Measurements from ENCODE around the gene SF3B3. TPM values are rescaled to one million over a fixed set of nuclear protein-coding genes. Genes with fewer than 3 reads are reported as not detected.
"Not testable (repeated sequence)": the region's sequence is repeated elsewhere in the genome, so short reads cannot be mapped to it uniquely, and the experiment has no call there.

SF3B3 gene
- total RNA-seq, 1 experiment from 2014 or later = 253 TPM

GRCh38 chr16:70586731-70587130 is 63.1 kb downstream of the SF3B3 start:
- DNase-seq (ENCODE audit: low read depth, low spot score) = no peak
- Histone ChIP-seq H3K27me3 (ENCODE audit: control insufficient read depth, insufficient read depth, low read length) (no peaks in the 10 kb centered on the region), H3K27ac (ENCODE audit: low read length) (no peak overlapping the region), H3K4me3 (ENCODE audit: low read depth in 2 of 2, low read length in 2 of 2) (no peak overlapping the region), H3K36me3 (ENCODE audit: control insufficient read depth, insufficient read depth, low read length) (no peaks in the 10 kb centered on the region), H3K4me1 (ENCODE audit: control insufficient read depth, insufficient read depth, low read length) (peaks cover 16% of the 10 kb centered on the region), H3K9me3 (ENCODE audit: control insufficient read depth, insufficient read depth, low read depth, low read length) (no peaks in the 10 kb centered on the region)
- ChIA-PET CTCF (no interaction called here), POLR2A (no interaction called here)
- intact Hi-C loops (cut with micrococcal nuclease; ENCODE audit: unreplicated experiment) = no loop called here
- TF ChIP-seq SIN3A (IDR thresholded peaks at IDR 0.05; ENCODE audit: borderline replicate concordance, insufficient read depth, low read depth, low read length) (no peak), POLR2AphosphoS5 (IDR thresholded peaks at IDR 0.05; ENCODE audit: low read depth, low read length) (no peak), TCF7L2 (IDR thresholded peaks at IDR 0.05; ENCODE audit: low read depth, low read length) (no peak), REST (IDR thresholded peaks at IDR 0.05; ENCODE audit: insufficient read depth in 1 of 2, low read depth in 2 of 2, low read length in 1 of 2) (no peak)
- TF ChIP-seq, protein P1, sequence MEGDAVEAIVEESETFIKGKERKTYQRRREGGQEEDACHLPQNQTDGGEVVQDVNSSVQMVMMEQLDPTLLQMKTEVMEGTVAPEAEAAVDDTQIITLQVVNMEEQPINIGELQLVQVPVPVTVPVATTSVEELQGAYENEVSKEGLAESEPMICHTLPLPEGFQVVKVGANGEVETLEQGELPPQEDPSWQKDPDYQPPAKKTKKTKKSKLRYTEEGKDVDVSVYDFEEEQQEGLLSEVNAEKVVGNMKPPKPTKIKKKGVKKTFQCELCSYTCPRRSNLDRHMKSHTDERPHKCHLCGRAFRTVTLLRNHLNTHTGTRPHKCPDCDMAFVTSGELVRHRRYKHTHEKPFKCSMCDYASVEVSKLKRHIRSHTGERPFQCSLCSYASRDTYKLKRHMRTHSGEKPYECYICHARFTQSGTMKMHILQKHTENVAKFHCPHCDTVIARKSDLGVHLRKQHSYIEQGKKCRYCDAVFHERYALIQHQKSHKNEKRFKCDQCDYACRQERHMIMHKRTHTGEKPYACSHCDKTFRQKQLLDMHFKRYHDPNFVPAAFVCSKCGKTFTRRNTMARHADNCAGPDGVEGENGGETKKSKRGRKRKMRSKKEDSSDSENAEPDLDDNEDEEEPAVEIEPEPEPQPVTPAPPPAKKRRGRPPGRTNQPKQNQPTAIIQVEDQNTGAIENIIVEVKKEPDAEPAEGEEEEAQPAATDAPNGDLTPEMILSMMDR (IDR thresholded peaks at IDR 0.05) = no peak
- in situ Hi-C loops (cut with HindIII; ENCODE audit: low pct_unique_long_range_greater_than_20kb, low sequenced_read_pairs) = no loop called here
- BruUV-seq (replicated peaks) = no TSS peak
- ATAC-seq = no peak

DNA sequence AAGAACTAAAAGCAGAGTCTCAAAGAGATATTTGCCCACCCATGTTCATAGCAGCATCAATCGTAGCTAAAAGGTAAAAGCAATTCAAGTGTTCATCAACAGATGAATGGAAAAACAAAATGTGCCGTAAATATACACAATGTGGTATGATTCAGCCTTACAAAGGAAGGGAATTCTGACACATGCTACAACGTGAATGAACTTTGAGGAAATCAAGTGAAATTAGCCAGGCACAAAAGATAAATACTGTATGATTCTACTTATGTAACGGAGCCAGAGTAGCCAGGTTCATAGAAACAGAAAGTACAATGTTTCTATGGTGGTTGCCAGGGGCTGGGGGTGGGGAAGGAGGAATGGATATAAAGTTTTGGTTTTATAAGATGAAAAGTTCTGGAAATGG is 64.9 kb downstream of the SF3B3 start:
- CTCF ChIA-PET = no interaction called here
- ATAC-seq (no peak), DNase-seq (ENCODE audit: low read depth, low spot score) (no peak)
- in situ Hi-C loops (cut with HindIII; ENCODE audit: low pct_unique_long_range_greater_than_20kb, low sequenced_read_pairs) (no loop called here), intact Hi-C loops (cut with micrococcal nuclease; ENCODE audit: unreplicated experiment) (no loop called here)
- H3K9me3 ChIP-seq (ENCODE audit: control insufficient read depth, insufficient read depth, low read depth, low read length) = no peaks in the 10 kb centered on the region
- H3K27ac ChIP-seq (ENCODE audit: low read length) = peak overlapping the region; percentile 45; the same call in 1 of the 2 replicates
- BruUV-seq (replicated peaks) = no TSS peak
- H3K27me3 ChIP-seq (ENCODE audit: control insufficient read depth, insufficient read depth, low read length) = no peaks in the 10 kb centered on the region
- H3K4me3 ChIP-seq (ENCODE audit: low read depth in 2 of 2, low read length in 2 of 2) = no peak overlapping the region
- POLR2A ChIA-PET = no interaction called here
- no peaks in the 10 kb centered on the region for H3K36me3 ChIP-seq (ENCODE audit: control insufficient read depth, insufficient read depth, low read length)
- TF ChIP-seq TCF7L2 (IDR thresholded peaks at IDR 0.05; ENCODE audit: low read depth, low read length) (no peak), SIN3A (IDR thresholded peaks at IDR 0.05; ENCODE audit: borderline replicate concordance, insufficient read depth, low read depth, low read length) (no peak), POLR2AphosphoS5 (IDR thresholded peaks at IDR 0.05; ENCODE audit: low read depth, low read length) (no peak), REST (IDR thresholded peaks at IDR 0.05; ENCODE audit: insufficient read depth in 1 of 2, low read depth in 2 of 2, low read length in 1 of 2) (no peak)
- TF ChIP-seq, protein P1 (IDR thresholded peaks at IDR 0.05) = no peak
- peaks cover 24% of the 10 kb centered on the region for H3K4me1 ChIP-seq (ENCODE audit: control insufficient read depth, insufficient read depth, low read length)

- ATAC-seq = not testable (repeated sequence)
These were observed 65.8 kb downstream of the SF3B3 start for GRCh38 chr16:70589416-70589815.

More at GRCh38 chr16:70589416-70589815, 65.8 kb downstream of the SF3B3 start:
- H3K36me3 ChIP-seq (ENCODE audit: control insufficient read depth, insufficient read depth, low read length); H3K9me3 ChIP-seq (ENCODE audit: control insufficient read depth, insufficient read depth, low read depth, low read length); DNase-seq (ENCODE audit: low read depth, low spot score); in situ Hi-C loops (cut with HindIII; ENCODE audit: low pct_unique_long_range_greater_than_20kb, low sequenced_read_pairs); CTCF ChIA-PET; intact Hi-C loops (cut with micrococcal nuclease; ENCODE audit: unreplicated experiment); H3K4me3 ChIP-seq (ENCODE audit: low read depth in 2 of 2, low read length in 2 of 2); BruUV-seq (replicated peaks); H3K27me3 ChIP-seq (ENCODE audit: control insufficient read depth, insufficient read depth, low read length): not testable (repeated sequence)
- POLR2A ChIA-PET = interaction anchor here (0.7 kb wide), 1 partner anchor 50 kb away, joined by 4 read pairs; no protein-coding TSS in a partner anchor
- H3K27ac ChIP-seq (ENCODE audit: low read length) = peak overlapping the region; percentile 79
- H3K4me1 ChIP-seq (ENCODE audit: control insufficient read depth, insufficient read depth, low read length) = peaks cover 24% of the 10 kb centered on the region
